GM19372 (cell line): ENCODE measurements around the gene THAP4.
"Not testable (repeated sequence)": the region's sequence is repeated elsewhere in the genome, so short reads cannot be mapped to it uniquely, and the experiment has no call there.

Source experiments
- ATAC-seq: cut with Tn5 transposase; IDR thresholded peaks from one replicate; pipeline ENCODE4 v1.9.1; 2021; ENCODE audit warnings: mild to moderate bottlenecking, low read depth, moderate library complexity; ENCODE audit not compliant: unreplicated experiment

THAP4 gene

GRCh38 chr2:241589863-241590262, 47.1 kb downstream of the THAP4 start:
- not testable (repeated sequence) for ATAC-seq

- ATAC-seq: no peak
Measured at GRCh38 chr2:241586564-241587264, 50.2 kb downstream of the THAP4 start.

GRCh38 chr2:241584436-241584835, 52.5 kb downstream of the THAP4 start:
- ATAC-seq: no peak

DNA sequence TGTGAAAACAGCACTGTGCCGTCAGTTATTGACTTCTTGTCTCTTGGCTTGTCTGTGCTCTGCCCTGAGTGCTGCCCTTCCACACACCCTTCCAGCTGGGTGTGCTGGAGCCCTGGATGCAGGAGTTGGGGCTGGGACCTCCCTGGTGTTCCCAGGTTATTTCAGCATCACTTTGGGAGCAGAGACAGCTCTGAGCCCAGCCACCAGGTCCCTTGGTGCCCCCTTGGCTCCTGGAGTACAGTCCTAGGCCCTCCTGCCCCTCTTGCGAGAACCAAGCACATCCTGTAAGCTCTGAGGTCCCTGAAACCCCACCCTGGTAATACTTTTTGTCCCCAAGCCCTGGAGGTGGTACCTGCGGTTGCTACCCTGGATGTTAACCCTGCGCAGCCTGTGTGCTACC, 54.2 kb downstream of the THAP4 start:
- no peak for ATAC-seq

- no peak for ATAC-seq
Measured at GRCh38 chr2:241582328-241582727, 54.6 kb downstream of the THAP4 start.

DNA sequence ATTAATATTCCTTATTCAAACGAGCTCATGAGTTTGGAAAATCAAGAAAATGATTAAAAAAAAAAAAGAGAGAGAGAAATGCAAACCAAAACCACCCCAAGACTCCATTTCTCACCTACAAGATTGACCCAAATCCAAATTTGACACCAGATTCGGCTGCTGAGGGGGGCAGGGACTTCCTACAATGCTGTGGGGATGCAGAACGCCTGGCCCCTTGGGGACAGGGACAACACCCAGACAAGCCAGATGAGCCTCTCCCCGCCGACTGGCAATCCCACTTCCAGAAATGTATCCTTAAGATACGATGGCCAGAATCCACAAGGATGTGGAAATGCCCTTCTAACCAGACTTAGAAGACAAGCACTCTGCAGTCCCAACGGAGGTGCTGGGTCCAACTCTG, 57.7 kb downstream of the THAP4 start:
- ATAC-seq: no peak

DNA sequence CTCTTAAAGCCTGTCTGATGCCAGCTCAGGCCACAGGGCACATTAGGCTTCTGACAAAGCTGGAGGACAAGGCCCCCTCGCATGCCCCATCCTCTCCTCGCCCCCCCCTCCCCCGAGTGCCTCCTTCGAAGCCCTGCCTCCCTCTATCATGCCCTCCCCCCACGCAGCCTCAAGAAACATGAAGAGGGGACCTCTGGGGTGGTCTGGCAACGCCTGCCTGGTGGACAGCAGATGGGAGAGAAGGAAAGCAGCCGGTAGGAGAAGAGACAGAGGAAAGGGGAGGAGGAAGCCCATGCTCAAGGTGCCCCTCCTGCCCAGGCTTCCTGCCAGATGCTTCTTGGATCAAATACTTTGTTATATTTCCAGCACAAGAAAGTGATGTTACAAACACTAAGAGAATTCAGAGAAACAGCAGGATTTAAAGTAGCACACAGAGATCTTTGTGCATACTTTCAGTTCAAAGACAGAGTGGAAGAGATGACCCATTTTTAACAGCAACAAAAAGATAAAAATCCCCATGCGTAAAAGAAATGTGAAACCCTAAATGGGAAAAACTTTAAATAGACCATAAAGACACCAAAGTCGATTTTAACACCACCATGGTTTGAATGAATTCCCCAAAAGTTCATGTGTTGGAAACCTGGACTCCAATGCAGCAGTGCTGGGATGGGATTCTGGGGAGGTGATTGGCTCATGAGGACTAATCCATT, 59.4 kb downstream of the THAP4 start:
- ATAC-seq: no peak

DNA sequence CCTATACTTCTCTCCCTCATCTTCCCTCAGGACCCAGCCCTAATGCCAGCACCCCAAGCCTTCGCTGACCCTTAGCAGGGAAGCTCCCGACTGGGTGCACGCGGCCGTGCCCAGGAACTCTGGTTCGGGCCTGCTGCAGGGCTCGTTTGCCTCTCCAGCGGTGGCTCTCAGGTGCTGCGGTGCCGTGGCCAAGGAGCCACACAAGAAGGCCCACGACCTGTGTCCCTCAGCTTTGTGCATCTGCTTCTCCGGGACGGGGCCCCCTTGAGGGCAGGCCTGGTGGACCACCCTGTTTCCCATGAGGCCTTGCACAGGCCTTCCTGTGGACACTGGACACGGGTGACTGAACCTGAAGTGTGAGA, 60.7 kb downstream of the THAP4 start:
- no peak for ATAC-seq

- no peak for ATAC-seq
Measured at GRCh38 chr2:241575624-241576292, 61.2 kb downstream of the THAP4 start.

- ATAC-seq: no peak
Measured at GRCh38 chr2:241574911-241575623, 61.9 kb downstream of the THAP4 start.

- ATAC-seq: no peak
Measured at GRCh38 chr2:241573741-241574140, 63.2 kb downstream of the THAP4 start.

DNA sequence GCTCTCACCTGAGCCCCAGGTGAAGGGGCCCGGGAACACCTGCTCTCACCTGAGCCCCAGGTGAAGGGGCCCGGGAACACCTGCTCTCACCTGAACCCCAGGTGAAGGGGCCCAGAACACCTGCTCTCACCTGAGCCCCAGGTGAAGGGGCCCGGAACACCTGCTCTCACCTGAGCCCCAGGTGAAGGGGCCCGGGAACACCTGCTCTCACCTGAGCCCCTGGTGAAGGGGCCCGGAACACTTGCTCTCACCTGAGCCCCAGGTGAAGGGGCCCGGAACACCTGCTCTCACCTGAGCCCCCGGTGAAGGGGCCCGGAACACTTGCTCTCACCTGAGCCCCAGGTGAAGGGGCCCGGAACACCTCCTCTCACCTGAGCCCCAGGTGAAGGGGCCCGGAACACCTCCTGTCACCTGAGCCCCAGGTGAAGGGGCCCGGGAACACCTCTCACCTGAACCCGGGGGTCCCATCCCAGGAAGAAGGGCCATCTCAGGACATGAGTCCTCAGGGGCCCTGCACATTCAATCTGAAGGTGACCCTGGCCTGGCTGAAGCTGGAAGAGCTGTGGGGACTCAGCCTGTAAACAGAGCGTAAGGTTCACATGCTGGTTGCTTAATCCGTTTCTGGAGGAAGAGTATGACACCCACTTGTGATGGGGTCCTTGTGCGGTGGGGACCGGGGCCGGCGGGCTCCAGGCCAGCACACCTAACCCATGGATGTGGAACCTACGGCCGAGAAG, 63.9 kb downstream of the THAP4 start:
- not testable (repeated sequence) for ATAC-seq

DNA sequence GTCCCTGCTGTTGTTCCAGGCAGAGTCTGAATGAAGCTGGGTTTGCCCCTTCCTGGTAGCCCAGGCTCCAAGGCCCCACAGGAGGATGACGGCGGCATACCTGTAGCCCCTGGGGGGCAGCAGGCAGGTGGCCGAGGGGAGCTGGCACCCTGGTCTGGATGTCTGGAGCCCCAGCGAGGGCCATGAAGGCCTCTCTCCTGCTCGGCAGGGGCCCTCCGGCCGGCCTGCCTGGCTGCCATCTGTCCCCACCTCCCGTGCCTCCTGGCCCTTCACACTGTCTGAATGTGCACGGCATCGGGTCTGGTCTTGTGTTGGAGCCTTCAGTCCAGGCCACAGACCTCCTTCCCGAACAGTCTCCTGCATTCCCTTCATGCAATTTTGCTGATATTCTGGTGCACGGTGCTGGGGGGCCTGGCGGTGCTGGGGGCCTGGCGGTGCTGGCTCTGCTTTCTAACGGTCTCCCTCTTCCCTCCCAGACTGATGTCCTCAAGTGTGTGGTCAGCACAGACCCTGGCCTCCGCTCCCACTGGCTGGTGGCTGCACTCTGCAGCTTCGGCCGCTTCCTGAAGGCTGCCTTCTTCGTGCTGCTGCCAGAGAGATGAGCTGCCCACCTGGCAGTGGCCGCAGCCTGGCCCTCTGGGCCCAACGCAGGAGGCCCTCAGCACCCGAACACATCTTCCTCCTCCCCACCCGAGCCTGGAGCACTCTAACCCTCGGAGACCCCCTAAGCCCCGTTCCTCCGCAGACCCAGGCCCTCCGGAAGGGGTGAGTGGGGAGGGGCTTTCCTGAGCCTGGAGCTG, 64.9 kb downstream of the THAP4 start:
- ATAC-seq: no peak

- ATAC-seq: no peak
Measured at GRCh38 chr2:241570961-241571581, 65.9 kb downstream of the THAP4 start.

- no peak for ATAC-seq
Measured at GRCh38 chr2:241569831-241570281, 67.1 kb downstream of the THAP4 start.

DNA sequence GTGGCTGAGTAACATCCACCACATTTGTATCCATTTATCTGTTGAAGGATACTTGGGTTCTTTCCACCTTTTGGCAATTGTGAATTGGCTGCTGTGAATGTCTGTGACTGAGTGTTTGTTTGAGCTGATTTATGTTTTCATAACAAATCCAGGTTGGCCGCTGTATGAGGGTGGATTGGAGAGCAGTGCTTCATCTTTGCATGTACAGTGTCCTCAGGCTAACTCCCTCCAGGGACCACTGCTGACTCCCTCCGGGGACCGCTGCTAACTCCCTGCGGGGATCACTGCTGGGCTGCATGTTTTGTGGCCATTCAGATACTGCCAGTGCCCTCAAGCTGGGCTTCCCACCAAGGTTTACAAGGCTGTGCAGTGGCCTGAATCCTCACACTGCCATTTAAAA, 68.2 kb downstream of the THAP4 start:
- ATAC-seq: no peak

- ATAC-seq: no peak
Measured at GRCh38 chr2:241567776-241568175, 69.2 kb downstream of the THAP4 start.

DNA sequence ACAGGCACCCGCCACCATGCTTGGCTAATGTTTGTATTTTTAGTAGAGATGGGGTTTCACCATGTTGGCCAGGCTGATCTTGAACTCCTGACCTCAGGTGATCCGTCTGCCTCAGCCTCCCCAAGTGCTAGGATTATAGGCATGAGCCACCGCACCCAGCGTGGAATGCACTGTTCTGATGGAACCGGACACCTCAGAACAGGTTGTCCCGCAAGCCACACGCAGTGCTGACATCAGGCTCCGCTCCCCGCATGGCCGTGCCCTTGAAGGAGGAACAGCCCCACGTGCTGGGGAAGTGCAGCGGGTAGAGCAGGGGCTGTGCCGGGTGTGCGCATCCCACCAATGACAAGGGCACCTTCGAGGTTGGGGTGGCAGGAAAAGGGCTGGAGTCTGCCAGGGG, 69.7 kb downstream of the THAP4 start:
- not testable (repeated sequence) for ATAC-seq

GRCh38 chr2:241566468-241566867, 70.5 kb downstream of the THAP4 start:
- ATAC-seq: no peak
